Gastrocnemius medialis (tissue), 4 donors: ENCODE measurements around the gene CCDC187.

ENCODE experiments used
- CTCF ChIP-seq, 5 experiments: fragments of 450-650 bp in 3 of 5; fragments of 200-600 bp in 2 of 5; sonication (generic) in 2 of 5; IDR thresholded peaks in 4 of 5; conservative IDR thresholded peaks in 1 of 5; 1 replicate in 4 of 5; 2 replicates in 1 of 5; pipeline ENCODE4 v1.5.1; 2016 to 2019; ENCODE audit warnings: antibody characterized with exemption in 5 of 5, mild to moderate bottlenecking in 3 of 5, moderate library complexity in 3 of 5
- POLR2A ChIP-seq, 2 donors: fragments of 450-650 bp; IDR thresholded peaks; one replicate each; pipeline ENCODE4 v1.6.1; 2017; ENCODE audit warnings: antibody characterized with exemption in 2 of 2, mild to moderate bottlenecking in 2 of 2, moderate library complexity in 2 of 2

DNA sequence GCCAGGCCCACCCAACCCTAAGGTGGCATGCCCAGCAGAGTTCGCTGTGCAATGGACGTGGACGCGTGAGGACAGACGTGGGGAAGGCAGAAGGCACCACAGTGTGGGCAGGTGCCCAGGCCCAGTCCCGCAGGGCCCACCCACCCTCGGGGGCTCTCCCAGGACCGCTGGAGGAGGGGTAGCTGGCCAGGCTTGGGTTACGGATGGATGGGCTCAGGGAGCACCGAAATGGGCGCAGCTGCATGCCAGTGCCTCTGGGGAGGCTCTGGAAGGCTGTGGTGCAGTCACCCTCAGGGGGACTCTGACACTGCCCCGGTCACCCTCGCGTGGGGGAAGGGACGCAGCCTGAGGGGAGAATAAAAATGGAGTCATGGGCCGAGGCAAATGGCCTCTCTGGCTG is 13.8 kb upstream of the CCDC187 start:
- TF ChIP-seq POLR2A (IDR thresholded peaks at IDR 0.05) (no peak), CTCF (IDR thresholded peaks at IDR 0.05 in 4 of 5, conservative IDR thresholded peaks at IDR 0.05 in 1 of 5) (no peak)
